ENCODE data around the gene PTBP3.

The PTBP3 gene

GRCh38 chr9:112170235-112170634, 163.2 kb downstream of the PTBP3 start:
- no peak for TF ChIP-seq CTCF (IDR thresholded peaks at IDR 0.05; ENCODE audit: low read length, missing control alignments)
- DNase-seq (ENCODE audit: low read depth) = no peak
- no peak overlapping the region for H3K4me3 ChIP-seq (replicated peaks; ENCODE audit: low read depth, low read length)

- no peak overlapping the region for H3K4me3 ChIP-seq (replicated peaks; ENCODE audit: low read depth, low read length)
- TF ChIP-seq CTCF (IDR thresholded peaks at IDR 0.05; ENCODE audit: low read length, missing control alignments) = no peak
- DNase-seq (ENCODE audit: low read depth) = no peak
These were observed 164.1 kb downstream of the PTBP3 start for GRCh38 chr9:112169368-112169767.

GRCh38 chr9:112168197-112168596, 165.2 kb downstream of the PTBP3 start:
- no peak for DNase-seq (ENCODE audit: low read depth)
- H3K4me3 ChIP-seq (replicated peaks; ENCODE audit: low read depth, low read length) = no peak overlapping the region
- no peak for TF ChIP-seq CTCF (IDR thresholded peaks at IDR 0.05; ENCODE audit: low read length, missing control alignments)
